ENCODE measurements around the gene PUM1. TPM values are rescaled to one million over a fixed set of nuclear protein-coding genes. Genes with fewer than 3 reads are reported as not detected.

PUM1 gene
- total RNA-seq, 2 experiments from 2014 or later, result 99.3 to 102 TPM

- Mint-ChIP-seq H3K9me3 (peaks cover 4% of the 10 kb centered on the region), H3K4me3 (no peak overlapping the region), H3K4me1 (peaks cover 34% of the 10 kb centered on the region), H3K27ac (no peak overlapping the region), H3K27me3 (no peaks in the 10 kb centered on the region), H3K36me3 (ENCODE audit: low read depth) (peaks cover 37% of the 10 kb centered on the region)
- ChIA-PET POLR2A (interaction anchor here (0.7 kb wide), 1 partner anchor 23 kb away, joined by 4 read pairs; no protein-coding TSS in a partner anchor), CTCF (interaction anchor here (0.5 to 0.7 kb wide), 2 partner anchors 104 to 992 kb away, joined by 3 read pairs; no protein-coding TSS in a partner anchor)
- DNase-seq, result no peak
Observed at GRCh38 chr1:31038360-31038759, 27.2 kb downstream of the PUM1 start.

GRCh38 chr1:31036749-31037500 lies 28.6 kb downstream of the PUM1 start:
- Mint-ChIP-seq H3K27ac (no peak overlapping the region), H3K27me3 (no peaks in the 10 kb centered on the region), H3K36me3 (ENCODE audit: low read depth) (peaks cover 31% of the 10 kb centered on the region), H3K4me3 (no peak overlapping the region), H3K4me1 (peaks cover 32% of the 10 kb centered on the region), H3K9me3 (peaks cover 4% of the 10 kb centered on the region)
- CTCF ChIA-PET, result interaction anchor here (1.0 kb wide), 1 partner anchor 38 kb away, joined by 3 read pairs; no protein-coding TSS in a partner anchor
- POLR2A ChIA-PET, result interaction anchor here (0.5 to 0.8 kb wide), 3 partner anchors 12 to 131 kb away, joined by 3 to 5 read pairs (median 5); no protein-coding TSS in a partner anchor
- DNase-seq, result no peak

GRCh38 chr1:31033598-31033997 lies 31.9 kb downstream of the PUM1 start:
- H3K4me3 Mint-ChIP-seq, result no peak overlapping the region
- no peaks in the 10 kb centered on the region for H3K9me3 Mint-ChIP-seq
- CTCF ChIA-PET, result interaction anchor here (0.6 kb wide), 1 partner anchor 9 kb away, joined by 3 read pairs; no protein-coding TSS in a partner anchor
- H3K36me3 Mint-ChIP-seq (ENCODE audit: low read depth), result peaks cover 28% of the 10 kb centered on the region
- no peak overlapping the region for H3K27ac Mint-ChIP-seq
- H3K4me1 Mint-ChIP-seq, result peaks cover 42% of the 10 kb centered on the region
- POLR2A ChIA-PET, result no interaction called here
- H3K27me3 Mint-ChIP-seq, result no peaks in the 10 kb centered on the region
- DNase-seq, result no peak

- H3K4me3 Mint-ChIP-seq, result no peak overlapping the region
- H3K4me1 Mint-ChIP-seq, result peaks cover 41% of the 10 kb centered on the region
- no peaks in the 10 kb centered on the region for H3K27me3 Mint-ChIP-seq
- no peak overlapping the region for H3K27ac Mint-ChIP-seq
- H3K9me3 Mint-ChIP-seq, result no peaks in the 10 kb centered on the region
- no peak for DNase-seq
- H3K36me3 Mint-ChIP-seq (ENCODE audit: low read depth), result peaks cover 34% of the 10 kb centered on the region
- ChIA-PET CTCF (no interaction called here), POLR2A (no interaction called here)
Observed at GRCh38 chr1:31032266-31032665, 33.3 kb downstream of the PUM1 start.

- CTCF ChIA-PET, result interaction anchor here (0.6 to 1.0 kb wide), 3 partner anchors 14 to 143 kb away, joined by 3 to 4 read pairs (median 3); no protein-coding TSS in a partner anchor
- Mint-ChIP-seq H3K9me3 (no peaks in the 10 kb centered on the region), H3K27me3 (no peaks in the 10 kb centered on the region), H3K27ac (no peak overlapping the region), H3K4me1 (peaks cover 37% of the 10 kb centered on the region), H3K36me3 (ENCODE audit: low read depth) (peaks cover 30% of the 10 kb centered on the region), H3K4me3 (no peak overlapping the region)
- POLR2A ChIA-PET, result no interaction called here
- no peak for DNase-seq
Observed at GRCh38 chr1:31031330-31032143, 34.0 kb downstream of the PUM1 start.

GRCh38 chr1:31029026-31029425 lies 36.5 kb downstream of the PUM1 start:
- no peaks in the 10 kb centered on the region for H3K27me3 Mint-ChIP-seq
- H3K4me3 Mint-ChIP-seq, result no peak overlapping the region
- H3K36me3 Mint-ChIP-seq (ENCODE audit: low read depth), result peaks cover 35% of the 10 kb centered on the region
- CTCF ChIA-PET, result no interaction called here
- H3K9me3 Mint-ChIP-seq, result no peaks in the 10 kb centered on the region
- POLR2A ChIA-PET, result no interaction called here
- H3K4me1 Mint-ChIP-seq, result peaks cover 37% of the 10 kb centered on the region
- no peak overlapping the region for H3K27ac Mint-ChIP-seq
- DNase-seq, result no peak

- Mint-ChIP-seq H3K4me1 (peaks cover 38% of the 10 kb centered on the region), H3K9me3 (no peaks in the 10 kb centered on the region), H3K4me3 (no peak overlapping the region), H3K36me3 (ENCODE audit: low read depth) (peaks cover 35% of the 10 kb centered on the region), H3K27me3 (no peaks in the 10 kb centered on the region), H3K27ac (no peak overlapping the region)
- no peak for DNase-seq
- CTCF ChIA-PET, result no interaction called here
- POLR2A ChIA-PET, result no interaction called here
Observed at GRCh38 chr1:31027693-31028526, 37.6 kb downstream of the PUM1 start.

- DNase-seq, result no peak
- H3K9me3 Mint-ChIP-seq, result no peaks in the 10 kb centered on the region
- H3K27ac Mint-ChIP-seq, result no peak overlapping the region
- H3K27me3 Mint-ChIP-seq, result no peaks in the 10 kb centered on the region
- CTCF ChIA-PET, result interaction anchor here (0.8 to 1.0 kb wide), 3 partner anchors 20 to 29 kb away, joined by 3 read pairs; no protein-coding TSS in a partner anchor
- POLR2A ChIA-PET, result no interaction called here
- H3K36me3 Mint-ChIP-seq (ENCODE audit: low read depth), result peaks cover 31% of the 10 kb centered on the region
- H3K4me3 Mint-ChIP-seq, result no peak overlapping the region
- peaks cover 49% of the 10 kb centered on the region for H3K4me1 Mint-ChIP-seq
Observed at GRCh38 chr1:31022259-31022658, 43.3 kb downstream of the PUM1 start.

- no peak overlapping the region for H3K27ac Mint-ChIP-seq
- ChIA-PET POLR2A (no interaction called here), CTCF (no interaction called here)
- no peaks in the 10 kb centered on the region for H3K9me3 Mint-ChIP-seq
- DNase-seq, result no peak
- peaks cover 45% of the 10 kb centered on the region for H3K4me1 Mint-ChIP-seq
- H3K36me3 Mint-ChIP-seq (ENCODE audit: low read depth), result peaks cover 24% of the 10 kb centered on the region
- H3K4me3 Mint-ChIP-seq, result no peak overlapping the region
- no peaks in the 10 kb centered on the region for H3K27me3 Mint-ChIP-seq
Observed at GRCh38 chr1:31020007-31020790, 45.3 kb downstream of the PUM1 start.

- H3K4me3 Mint-ChIP-seq, result no peak overlapping the region
- H3K27me3 Mint-ChIP-seq, result no peaks in the 10 kb centered on the region
- POLR2A ChIA-PET, result no interaction called here
- no peaks in the 10 kb centered on the region for H3K9me3 Mint-ChIP-seq
- peaks cover 20% of the 10 kb centered on the region for H3K36me3 Mint-ChIP-seq (ENCODE audit: low read depth)
- CTCF ChIA-PET, result no interaction called here
- no peak for DNase-seq
- H3K4me1 Mint-ChIP-seq, result peaks cover 45% of the 10 kb centered on the region
- no peak overlapping the region for H3K27ac Mint-ChIP-seq
Observed at GRCh38 chr1:31019401-31019800, 46.1 kb downstream of the PUM1 start.

- H3K4me1 Mint-ChIP-seq, result peaks cover 50% of the 10 kb centered on the region
Observed at GRCh38 chr1:31016868-31017267, 48.6 kb downstream of the PUM1 start.

More at GRCh38 chr1:31016868-31017267, 48.6 kb downstream of the PUM1 start:
- ChIA-PET POLR2A (no interaction called here), CTCF (interaction anchor here (0.6 kb wide), 1 partner anchor 238 kb away, joined by 3 read pairs; no protein-coding TSS in a partner anchor)
- Mint-ChIP-seq H3K27ac (no peak overlapping the region), H3K27me3 (no peaks in the 10 kb centered on the region), H3K4me3 (no peak overlapping the region), H3K36me3 (ENCODE audit: low read depth) (peaks cover 10% of the 10 kb centered on the region), H3K9me3 (no peaks in the 10 kb centered on the region)
- DNase-seq, result no peak

Measured in activated CD4-positive, alpha-beta T cell treated with anti-CD3 and anti-CD28 coated beads, Interleukin-2, amount 10 ng/mL, durations not matched to agents 7 days and 5 days (primary cell).